IMR-90 (cell line): Measurements from ENCODE around the gene ZBED4.

Source experiments
- BHLHE40 ChIP-seq: fragments of 150-350 bp; IDR thresholded peaks from 2 replicates; pipeline ENCODE4 v1.6.1; 2016; ENCODE audit warnings: mild to moderate bottlenecking, low read depth, low read length
- CEBPB ChIP-seq: IDR thresholded peaks from 2 replicates; pipeline ENCODE4 v1.6.1; 2012; ENCODE audit warnings: low read depth, low read length, improper control_type of control experiment
- CTCF ChIP-seq: conservative IDR thresholded peaks from 2 replicates; pipeline ENCODE4 v1.5.1; 2012; ENCODE audit warnings: mild to moderate bottlenecking, low read depth, low read length, improper control_type of control experiment
- ELK1 ChIP-seq: fragments of 150-350 bp; IDR thresholded peaks from 2 replicates; pipeline ENCODE4 v1.6.1; 2016; ENCODE audit warnings: low read depth, mild to moderate bottlenecking, low read length, moderate library complexity, borderline replicate concordance
- FOS ChIP-seq: fragments of 150-350 bp; IDR thresholded peaks from 2 replicates; pipeline ENCODE4 v1.6.1; 2016; ENCODE audit warnings: low read depth, low read length
- POLR2A ChIP-seq: IDR thresholded peaks from 2 replicates; pipeline ENCODE4 v1.6.1; 2012; ENCODE audit warnings: mild to moderate bottlenecking, low read depth, low read length
- RAD21 ChIP-seq: IDR thresholded peaks from 2 replicates; pipeline ENCODE4 v1.6.1; 2012; ENCODE audit warnings: low read length, improper control_type of control experiment
- RFX5 ChIP-seq: IDR thresholded peaks from 2 replicates; pipeline ENCODE4 v1.8.0; 2012; ENCODE audit warnings: low read depth, mild to moderate bottlenecking, low read length, moderate library complexity
- USF2 ChIP-seq: fragments of 150-350 bp; IDR thresholded peaks from 2 replicates; pipeline ENCODE4 v1.6.1; 2017; ENCODE audit warnings: mild to moderate bottlenecking, antibody characterized with exemption, low read length, low read depth

- TF ChIP-seq CTCF (no peak), USF2 (no peak), RAD21 (no peak), ELK1 (no peak), BHLHE40 (no peak), POLR2A (no peak; the same call in 1 of the 2 replicates), CEBPB (no peak), RFX5 (no peak), FOS (no peak)
These were observed 1.7 kb downstream of the ZBED4 start for GRCh38 chr22:49855251-49855911.
